HG03066 (cell line): Measurements from ENCODE around the gene HTATSF1.
A peak's percentile ranks its signal among the peaks of the same experiment; 100 is the strongest.

ENCODE experiments used
- ATAC-seq: cut with Tn5 transposase; IDR thresholded peaks from one replicate; pipeline ENCODE4 v1.9.1; 2021; ENCODE audit warnings: low read depth; ENCODE audit not compliant: unreplicated experiment

The HTATSF1 gene, protein sequence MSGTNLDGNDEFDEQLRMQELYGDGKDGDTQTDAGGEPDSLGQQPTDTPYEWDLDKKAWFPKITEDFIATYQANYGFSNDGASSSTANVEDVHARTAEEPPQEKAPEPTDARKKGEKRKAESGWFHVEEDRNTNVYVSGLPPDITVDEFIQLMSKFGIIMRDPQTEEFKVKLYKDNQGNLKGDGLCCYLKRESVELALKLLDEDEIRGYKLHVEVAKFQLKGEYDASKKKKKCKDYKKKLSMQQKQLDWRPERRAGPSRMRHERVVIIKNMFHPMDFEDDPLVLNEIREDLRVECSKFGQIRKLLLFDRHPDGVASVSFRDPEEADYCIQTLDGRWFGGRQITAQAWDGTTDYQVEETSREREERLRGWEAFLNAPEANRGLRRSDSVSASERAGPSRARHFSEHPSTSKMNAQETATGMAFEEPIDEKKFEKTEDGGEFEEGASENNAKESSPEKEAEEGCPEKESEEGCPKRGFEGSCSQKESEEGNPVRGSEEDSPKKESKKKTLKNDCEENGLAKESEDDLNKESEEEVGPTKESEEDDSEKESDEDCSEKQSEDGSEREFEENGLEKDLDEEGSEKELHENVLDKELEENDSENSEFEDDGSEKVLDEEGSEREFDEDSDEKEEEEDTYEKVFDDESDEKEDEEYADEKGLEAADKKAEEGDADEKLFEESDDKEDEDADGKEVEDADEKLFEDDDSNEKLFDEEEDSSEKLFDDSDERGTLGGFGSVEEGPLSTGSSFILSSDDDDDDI

DNA sequence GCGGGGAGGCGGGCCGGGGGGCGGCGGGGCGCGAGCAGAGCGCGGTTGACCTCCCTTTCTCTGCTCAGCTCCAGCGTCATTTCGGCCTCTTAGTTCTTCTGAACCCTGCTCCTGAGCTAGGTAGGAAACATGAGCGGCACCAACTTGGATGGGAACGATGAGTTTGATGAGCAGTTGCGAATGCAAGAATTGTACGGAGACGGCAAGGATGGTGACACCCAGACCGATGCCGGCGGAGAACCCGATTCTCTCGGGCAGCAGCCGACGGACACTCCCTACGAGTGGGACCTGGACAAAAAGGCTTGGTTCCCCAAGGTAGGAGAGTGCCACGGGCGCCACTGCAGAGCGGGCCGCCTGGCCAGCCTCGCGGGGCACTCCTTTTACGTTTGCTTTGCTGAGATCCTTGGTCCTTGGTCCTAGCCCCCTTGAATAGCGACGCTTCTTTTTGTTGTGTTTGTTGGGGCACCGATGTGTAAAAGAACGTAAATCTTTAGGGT lies at the start of gene HTATSF1:
Gene HTATSF1, plus strand, starts transcription at position 37 of the 497 bp plus-strand sequence. Its CDS starts 93 bp downstream, at position 130.
- ATAC-seq = peak; percentile 14

DNA sequence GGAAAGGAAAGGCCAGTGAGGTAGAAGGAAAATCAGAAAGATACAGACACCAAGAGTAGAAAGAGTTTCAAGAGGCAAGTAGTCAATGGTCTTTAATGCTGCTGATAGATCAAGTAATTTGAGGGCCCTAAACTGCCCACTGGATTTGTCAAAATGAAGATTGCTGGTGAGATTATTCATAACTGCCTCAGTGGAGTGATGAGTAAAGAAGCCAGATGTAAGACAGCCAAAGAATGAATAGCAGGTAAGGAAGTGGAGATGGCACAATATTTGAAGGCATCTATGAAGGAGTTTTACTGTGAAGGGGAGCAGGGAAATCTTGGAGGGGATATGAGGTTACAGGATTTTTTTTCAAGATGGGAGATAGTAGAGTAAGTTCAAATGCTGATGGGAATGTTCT lies 49.4 kb upstream of the HTATSF1 start:
- ATAC-seq = no peak

DNA sequence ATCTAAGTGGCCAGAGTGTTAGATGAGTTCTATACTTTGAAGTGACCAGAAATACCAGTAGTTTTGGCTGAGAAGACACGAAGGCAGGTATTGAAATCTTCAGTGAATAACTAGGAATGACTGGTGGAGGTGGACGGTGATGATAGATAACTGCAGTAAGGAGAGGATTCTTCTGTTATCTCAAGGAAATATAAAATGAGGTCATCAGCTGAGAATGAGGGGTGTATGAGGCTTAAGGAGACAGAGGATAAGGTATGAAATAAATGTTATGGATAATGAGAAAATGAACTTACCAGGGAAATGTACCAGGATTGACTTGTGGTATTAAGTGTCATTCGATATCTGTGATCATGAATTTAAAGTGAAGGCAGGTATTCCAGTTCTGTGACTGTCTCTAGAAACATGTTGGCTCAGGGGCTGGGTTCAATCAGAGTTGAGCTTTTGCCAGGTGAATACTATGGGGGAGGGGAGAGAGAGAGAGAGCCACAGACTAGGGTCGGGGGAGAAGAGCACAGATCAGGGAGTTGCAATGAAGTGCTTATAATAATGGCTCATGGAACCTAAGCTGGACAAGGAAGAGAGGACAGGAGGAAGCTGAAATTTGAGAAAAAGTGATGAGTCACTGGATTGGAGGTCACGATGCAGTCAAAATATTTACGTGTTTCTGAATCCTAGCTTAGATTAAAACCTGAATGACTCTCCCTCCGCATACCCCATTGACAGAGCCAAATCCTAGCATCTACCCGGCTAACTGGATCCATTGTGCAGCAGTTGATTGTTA lies 47.2 kb upstream of the HTATSF1 start:
- no peak for ATAC-seq

DNA sequence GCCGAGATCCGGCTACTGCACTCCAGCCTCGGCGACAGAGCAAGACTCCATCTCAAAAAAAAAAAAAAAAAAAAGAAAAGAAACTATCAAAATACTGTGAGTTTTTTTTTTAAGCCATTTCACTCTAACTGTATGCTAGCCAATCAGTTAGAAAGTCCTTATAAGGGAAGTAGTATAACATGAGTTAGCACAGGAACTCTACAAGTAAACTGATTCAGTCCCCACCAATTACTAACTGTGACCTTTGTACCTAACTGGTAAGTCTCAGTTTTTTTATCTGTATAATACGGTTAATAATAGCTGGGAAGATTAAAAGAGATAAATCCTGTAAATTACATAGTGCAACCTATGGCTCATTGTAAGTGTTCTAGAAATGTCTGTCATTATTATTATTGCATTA lies 44.8 kb upstream of the HTATSF1 start:
- no peak for ATAC-seq

DNA sequence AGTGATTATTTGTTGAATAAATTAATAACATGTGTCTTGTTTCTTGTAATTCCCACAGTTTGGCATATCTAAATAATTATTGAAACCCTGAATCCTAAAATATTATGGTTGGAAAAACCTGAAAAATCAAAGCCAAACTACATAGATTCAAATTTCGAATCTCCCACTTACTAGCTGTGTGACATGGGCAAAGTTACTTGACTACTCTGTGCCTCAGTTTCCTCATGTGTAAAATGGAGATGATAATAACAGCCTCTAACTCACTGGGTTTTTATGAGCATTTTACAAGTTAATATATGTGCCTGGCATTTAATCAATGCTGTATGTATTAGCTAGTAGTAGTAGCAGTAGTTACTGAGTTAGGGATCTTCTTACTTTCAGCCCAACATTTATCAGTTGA lies 44.3 kb upstream of the HTATSF1 start:
- no peak for ATAC-seq

DNA sequence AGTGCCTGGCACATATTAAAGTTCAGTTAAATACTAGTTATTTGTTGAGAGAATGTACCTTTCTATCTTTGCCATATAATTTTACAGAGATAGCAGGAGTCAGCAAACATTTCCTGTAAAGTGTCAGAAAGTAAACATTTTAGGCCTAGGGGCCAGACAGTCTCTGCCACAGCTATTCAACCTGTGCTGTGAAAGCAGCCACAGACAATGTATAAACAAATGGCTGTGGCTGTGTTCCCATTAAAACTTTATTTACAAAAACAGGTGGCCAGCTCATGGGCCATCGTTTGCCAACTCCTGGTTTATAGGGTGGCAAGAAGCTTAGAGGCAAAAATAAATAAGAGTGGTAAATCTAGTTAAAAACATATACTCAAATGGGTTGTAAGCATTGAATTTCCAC lies 43.6 kb upstream of the HTATSF1 start:
- no peak for ATAC-seq

DNA sequence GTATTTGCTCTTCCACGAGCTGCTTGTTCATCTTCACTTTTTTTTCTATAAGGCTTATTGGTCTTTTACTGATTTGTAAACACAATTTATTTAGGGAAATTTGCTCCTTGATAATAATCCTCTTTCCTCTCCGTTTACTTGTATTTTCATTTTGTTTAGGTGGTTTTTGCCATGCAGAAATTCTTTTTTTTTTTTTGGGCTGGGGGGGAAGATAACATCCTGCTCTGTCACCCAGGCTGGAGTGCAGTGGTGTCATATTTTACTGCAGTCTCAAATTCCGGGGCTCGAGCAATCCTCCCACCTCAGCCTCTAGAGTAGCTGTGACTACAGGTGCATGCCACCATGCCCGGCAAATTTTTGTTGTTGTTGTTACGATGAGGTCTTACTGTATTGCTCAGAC lies 41.3 kb upstream of the HTATSF1 start:
- ATAC-seq = no peak

DNA sequence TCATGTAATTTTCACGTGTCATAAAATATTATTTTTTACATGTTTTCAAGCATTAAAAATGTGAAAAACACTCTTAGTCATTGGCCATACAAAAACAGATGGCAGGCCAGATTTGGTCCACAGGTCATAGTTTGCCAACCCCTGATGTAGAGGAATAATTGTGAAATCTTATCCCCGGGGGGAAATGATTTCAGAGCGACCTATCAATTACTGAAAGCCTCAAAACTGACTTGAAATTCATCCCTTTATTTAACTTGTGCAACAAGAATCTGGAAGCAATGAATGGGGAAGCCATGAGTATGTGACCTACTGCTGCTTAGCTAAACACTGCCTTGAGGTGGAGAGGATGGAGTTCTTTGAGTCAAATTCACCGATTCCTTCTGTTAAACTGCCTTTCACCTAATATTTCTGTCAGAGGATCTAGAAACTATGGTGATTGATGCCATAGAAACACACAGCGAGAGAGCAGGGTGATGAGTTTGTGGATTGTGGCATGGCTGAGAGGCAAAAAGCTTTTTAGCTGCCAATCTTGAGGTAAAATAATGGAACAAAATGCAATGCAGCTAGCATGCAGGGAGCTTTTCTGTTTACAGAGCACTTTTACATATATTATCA lies 40.0 kb upstream of the HTATSF1 start:
- ATAC-seq = no peak

DNA sequence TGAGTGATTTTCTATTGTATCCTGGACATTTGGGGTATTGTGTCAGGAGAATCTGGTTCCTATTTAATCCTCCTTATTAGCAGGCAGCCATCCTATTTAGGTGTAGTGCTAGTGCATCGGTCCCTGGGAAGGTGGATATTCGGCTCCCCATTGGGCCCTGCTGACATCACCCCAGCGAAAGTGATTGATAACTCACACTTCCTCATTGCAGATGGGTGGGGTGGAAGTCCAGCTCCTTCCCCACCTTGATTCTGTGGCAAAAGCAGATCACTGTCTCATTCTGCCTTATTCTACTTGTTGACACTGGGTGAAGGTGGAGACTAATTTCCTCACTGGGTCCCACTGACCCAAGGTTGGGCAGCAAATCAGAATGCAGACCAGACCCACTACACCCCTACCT lies 32.8 kb upstream of the HTATSF1 start:
- no peak for ATAC-seq

DNA sequence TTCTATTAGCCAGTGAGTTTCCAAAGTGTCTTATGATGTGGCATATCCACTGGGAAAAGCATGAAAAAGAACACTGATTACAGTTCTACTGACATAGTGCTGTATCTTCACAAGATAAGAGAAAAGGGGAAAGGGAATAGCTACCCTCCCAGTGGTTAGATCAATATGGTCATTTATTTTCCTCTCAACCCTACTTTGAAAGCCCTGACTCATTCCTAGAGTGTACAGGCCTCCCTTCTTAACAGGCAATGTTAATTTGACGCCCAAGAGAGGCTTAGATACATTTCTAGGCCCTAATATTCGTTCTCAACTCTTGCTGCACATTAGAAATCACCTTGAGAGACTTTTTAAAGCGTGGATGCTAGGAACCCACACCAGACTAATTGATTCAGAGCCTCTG lies 30.1 kb upstream of the HTATSF1 start:
- no peak for ATAC-seq

DNA sequence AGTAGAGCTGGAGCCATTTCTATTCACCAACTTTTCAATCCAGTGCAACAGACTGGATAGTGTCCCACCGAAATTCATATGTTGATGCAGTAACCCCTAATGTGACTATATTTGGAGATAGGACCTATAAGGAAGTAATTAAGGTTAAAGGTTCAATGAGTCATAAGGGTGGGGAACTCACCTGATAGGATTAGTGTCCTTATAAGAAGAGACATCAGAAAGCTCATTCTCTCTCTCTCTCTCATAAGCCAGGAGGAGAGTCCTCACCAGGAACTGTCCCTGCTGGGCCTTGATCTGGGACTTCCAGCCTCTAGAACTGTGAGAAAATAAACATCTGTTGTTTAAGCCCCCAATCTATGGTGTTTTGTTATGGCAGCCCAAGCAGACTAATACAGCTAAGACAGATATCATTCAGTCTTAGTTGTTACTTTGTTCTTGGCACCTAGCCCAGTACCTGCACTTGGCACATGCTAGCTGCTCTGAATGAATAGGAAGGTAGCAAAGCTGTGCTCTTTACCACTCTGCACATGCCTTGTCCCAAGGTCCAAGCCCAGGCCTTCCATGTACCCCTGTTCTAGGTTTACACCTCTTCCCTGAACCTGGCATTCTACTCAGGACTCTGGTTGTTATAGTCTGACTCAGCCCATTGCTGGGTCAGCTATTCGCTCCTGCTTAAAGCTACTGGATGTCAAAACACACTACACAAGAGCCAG lies 28.8 kb upstream of the HTATSF1 start:
- ATAC-seq = no peak

DNA sequence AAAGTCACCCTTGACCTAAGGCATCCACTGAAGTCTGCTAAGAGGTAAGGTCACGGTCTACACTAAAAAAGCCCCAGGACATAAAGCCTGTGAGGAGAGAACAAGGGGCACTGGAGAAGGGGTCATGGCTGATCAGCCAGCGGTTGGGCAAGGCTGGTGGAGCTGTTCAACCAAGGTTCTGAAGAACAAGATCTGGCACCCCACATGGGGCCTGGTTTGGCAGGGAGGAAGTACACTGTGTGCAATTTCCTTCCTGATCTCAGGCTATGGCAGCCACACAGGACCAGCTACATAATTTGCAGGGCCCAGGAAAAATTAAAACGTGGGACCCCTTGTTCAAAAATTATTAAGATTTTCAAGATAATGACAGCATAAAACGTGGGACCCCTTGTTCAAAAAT lies 23.7 kb upstream of the HTATSF1 start:
- ATAC-seq = no peak

DNA sequence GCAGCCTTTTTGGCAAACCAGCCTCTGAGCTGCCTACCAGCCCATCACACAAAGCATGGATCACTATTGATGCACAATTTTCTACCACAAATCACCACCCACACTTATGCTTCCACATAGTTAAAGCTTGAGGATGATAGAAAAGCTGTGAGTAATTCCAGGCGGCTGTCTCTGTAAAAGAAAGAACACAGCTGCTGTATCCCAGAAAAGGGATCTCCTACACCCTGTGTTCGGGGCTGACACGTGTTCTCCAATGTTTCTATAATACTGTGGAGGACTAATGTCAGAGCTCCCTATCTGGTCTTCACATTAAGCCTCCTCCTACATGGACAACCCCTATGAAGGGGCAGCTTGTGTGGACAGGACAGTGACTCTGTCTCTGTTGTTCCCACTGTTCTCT lies 22.2 kb upstream of the HTATSF1 start:
- ATAC-seq = no peak

DNA sequence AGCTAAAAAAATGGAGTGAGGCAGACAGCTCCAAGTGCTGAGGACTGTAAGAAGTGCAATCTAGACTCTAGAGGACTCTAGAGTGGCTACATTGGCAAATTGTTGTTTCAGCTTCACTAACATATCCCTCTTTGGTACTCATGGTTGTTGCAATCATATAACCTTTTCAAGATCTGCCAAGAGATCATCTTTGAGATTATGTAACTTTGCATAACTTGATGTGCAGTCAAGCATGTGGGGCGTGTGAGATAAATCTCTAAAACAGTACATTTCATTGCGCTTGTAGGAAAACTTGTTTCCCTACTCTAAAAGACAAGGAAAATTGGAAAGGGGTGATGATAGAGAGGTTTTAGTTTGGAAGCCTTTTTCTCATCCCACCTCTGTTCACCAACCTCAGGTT lies 20.9 kb upstream of the HTATSF1 start:
- ATAC-seq = no peak

DNA sequence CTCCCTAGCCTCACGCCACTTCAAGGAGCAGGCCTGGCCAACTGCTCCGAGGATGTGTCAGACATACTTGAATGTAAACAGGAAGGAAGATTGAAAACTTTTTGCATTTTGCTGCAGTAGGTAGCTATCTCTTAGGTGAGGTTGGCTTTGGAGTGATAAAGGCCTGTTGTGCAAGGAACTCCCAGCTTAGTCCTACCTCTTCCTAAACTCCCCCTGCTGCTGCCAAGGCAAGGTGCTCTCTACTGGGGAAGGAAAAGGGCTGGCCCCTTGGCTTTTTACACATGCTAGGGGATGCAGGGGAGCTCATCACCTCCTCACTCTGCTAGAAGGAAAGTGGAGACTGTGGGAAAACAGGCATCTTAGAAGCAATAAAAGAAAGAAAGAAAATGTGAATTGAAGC lies 20.4 kb upstream of the HTATSF1 start:
- ATAC-seq = no peak

DNA sequence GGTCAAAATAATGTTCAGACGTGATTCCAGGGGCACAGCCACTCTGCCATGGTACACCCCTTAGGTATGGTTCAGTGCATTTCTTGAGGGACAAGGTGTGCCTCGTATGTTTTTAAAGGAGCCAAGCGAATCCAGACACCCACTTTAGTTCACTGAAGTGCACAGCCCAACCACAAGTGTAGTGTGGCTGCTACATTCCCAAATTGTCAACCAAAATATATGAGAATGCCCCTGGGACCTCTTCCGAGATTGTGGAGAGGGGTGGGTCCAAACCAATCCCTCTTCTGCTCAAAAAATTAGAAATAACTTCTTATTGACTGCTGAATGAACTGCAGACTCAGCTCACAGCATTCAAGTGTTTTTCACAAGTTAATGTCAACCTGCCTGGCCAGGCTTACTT lies 17.0 kb upstream of the HTATSF1 start:
- ATAC-seq = no peak

DNA sequence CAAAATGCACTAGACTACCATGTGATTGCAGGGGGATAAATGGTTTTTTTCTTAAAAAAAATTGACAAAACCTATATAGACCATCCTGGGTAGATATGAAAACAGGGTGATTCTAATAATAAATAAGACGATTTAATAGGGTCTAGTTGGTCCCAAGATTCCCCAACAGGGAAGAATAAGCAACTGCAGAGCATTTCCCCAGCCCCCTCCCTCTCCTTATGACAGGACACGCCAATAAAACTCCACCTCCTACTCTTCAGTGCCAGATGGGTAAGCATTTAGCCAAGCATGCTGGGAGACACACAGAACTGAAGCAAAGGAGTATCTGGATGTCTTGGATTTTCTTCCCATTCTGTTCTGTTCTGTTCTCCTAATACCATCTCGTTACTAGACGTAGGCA lies 9.7 kb upstream of the HTATSF1 start, which contains the start of gene BRS3:
Gene BRS3, plus strand, starts transcription at position 301 of the 400 bp plus-strand sequence. CDS start 168 bp downstream, outside the sequence.
- ATAC-seq = no peak

DNA sequence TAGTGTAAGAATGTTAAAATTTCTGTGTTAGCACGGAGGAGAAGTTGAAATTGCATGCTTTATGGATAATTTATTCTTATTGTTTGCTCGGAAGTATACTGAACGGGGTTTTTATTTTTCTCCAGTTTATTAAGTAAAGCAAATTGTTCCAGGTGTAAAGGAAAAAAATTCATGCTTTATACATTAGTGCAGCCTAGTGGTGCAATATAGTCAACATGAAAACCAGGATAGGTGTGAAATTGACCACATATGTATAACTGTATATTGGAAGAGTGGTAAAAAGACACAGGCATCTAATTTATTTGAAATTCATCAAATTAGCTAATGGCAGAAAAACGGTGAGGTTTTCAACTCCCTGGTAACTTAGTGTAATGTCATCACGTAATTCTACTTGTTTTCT lies 8.7 kb upstream of the HTATSF1 start:
- no peak for ATAC-seq

DNA sequence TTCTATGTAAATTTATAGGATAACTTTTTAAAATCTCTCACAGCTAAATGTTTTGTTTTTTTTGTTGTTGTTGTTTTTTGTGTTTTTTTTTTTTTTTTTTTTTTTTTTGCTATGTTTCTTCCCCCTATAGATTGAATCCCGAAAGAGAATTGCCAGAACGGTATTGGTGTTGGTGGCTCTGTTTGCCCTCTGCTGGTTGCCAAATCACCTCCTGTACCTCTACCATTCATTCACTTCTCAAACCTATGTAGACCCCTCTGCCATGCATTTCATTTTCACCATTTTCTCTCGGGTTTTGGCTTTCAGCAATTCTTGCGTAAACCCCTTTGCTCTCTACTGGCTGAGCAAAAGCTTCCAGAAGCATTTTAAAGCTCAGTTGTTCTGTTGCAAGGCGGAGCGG lies 5.6 kb upstream of the HTATSF1 start:
- ATAC-seq = no peak

DNA sequence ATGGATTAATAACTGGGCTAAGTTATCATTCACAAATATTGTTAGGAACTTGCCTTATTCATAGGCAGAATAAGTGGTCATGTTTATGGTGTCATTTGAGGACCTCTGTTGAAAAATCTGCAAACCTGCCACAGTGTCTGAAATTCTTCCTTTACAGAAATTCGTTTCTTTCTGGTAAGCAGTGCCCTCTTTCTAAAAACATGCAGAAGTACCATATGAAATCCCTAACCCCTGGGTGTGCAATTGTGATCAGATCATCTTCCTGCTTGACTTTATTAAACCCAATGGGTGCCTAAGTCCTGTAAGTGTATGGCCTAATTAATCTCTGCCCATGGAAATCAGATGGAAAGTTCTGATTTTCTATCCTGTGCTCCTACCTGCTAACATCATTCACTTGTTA lies 4.4 kb upstream of the HTATSF1 start:
- ATAC-seq = no peak
